G401 (cell line): ENCODE data around the gene ASPSCR1. TPM values are rescaled to one million over a fixed set of nuclear protein-coding genes. Genes with fewer than 3 reads are reported as not detected.
"Not testable (repeated sequence)": the region's sequence is repeated elsewhere in the genome, so short reads cannot be mapped to it uniquely, and the experiment has no call there.

Source experiments
- DNase-seq: peaks from one replicate; pipeline ENCODE4 v3.0.0-alpha.2; 2015; ENCODE audit warnings: low spot score
- in situ Hi-C: cut with HindIII; loops from 2 replicates; pipeline ENCODE4 v1.10.0; 2016; ENCODE audit warnings: low sequenced_read_pairs, mixed read lengths
- total RNA-seq: library from RNA; depleted of rRNA; stranded (reverse); fragments of >200 nt; shearing (Covaris generic); gene quantifications from 2 replicates; pipeline ENCODE4 v1.2.3, GENCODE V29; 2014

The ASPSCR1 gene
- total RNA-seq, 1 experiment from 2014 or later: 42.0 TPM

DNA sequence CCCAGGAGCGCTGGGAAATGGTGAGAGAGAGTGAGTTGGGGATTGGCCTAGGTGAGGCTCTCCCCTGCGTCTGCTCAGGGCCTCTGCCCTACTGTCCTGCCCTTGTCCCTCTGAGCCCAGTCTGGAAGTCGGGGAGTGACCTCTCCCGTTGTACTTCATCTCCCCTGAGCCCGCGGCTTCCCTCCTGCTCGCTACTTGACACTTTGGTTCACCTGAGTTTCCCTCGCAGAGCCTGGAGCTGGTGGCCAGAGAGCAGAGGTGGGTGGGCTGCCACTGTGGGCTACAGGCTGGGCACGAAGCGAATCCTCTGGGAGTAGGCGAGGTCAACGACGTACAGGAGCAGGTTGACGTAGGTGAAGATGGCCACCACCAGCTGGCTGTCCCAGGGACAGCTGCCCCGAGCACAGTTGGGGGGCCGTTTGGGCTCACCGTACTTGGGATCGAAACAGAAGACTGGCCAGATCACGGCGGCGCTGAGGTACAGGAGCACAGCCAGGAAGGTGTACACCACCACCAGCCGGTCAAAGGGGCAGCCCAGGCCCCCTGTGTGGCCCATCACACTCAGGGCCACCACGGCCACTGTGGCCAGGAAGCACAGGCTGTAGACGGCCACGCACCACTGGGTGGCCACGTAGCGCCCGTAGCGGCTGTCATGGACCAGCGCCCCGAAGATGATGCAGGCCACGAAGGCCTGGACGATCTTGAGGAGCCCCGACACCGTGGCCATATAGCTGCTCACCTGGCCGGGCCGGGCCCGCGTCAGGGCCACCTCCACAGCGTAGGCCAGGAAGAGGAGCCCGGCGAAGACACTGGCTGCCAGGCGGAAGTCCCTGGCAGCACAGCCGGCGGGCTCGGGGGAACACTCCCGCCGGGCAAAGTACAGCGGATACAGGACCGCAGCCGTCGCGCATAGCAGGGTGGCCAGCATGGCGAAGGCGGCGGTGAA is 36.6 kb upstream of the ASPSCR1 start:
- in situ Hi-C loops: no loop called here
- DNase-seq: no peak

DNA sequence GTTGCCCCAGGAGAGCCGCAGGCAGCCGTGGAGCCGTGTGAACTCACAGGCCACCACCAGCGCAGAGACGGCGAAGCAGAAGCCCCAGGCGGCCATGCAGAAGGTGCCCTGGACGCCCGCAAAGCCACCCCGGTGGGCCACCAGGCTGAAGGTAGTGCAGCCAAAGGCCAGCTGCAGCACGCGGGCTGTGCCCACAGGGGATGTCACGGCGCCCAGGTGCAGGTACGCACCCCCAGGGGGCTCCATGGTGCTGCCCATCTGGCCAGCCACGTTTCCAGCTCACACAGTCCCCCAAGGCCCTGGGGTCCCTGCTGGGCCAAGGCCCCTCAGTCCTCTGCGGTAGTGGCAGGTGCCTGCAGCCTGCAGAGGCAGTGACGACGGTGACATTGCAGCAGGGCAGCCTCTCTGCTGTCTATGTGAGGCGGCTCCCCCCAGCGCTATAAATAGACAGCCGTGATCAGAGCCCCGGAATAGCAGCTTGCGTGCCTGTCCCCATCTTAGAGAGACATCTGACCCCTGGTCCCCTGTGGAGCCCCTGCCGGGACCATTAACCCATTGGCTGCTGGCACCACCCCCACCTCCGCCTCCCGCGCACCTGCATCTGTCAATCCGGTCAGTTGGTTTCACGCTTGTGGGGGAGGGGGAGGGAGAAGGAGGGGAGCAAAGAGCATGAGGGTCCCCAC is 35.8 kb upstream of the ASPSCR1 start:
- no peak for DNase-seq
- in situ Hi-C loops: no loop called here

DNA sequence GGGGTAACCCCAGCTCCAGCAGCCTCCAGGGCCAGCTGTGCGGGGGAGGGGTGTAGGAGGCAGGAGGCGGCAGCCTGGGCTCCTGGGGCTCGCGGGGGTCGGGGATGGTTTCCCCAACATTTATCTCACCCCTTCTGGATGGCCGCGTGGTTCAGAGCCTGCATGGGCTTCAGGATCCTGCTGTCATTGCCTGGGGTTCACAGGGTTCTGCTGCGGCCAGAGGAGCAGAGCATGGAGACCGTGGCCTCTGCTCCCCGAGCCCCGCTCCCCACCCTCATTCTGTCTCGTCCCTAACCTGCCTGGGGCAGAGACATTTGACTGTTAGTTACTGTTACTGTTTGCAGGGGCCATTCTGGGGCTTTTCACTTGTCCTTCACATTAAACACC is 35.3 kb upstream of the ASPSCR1 start:
- in situ Hi-C loops: no loop called here
- DNase-seq: no peak

DNA sequence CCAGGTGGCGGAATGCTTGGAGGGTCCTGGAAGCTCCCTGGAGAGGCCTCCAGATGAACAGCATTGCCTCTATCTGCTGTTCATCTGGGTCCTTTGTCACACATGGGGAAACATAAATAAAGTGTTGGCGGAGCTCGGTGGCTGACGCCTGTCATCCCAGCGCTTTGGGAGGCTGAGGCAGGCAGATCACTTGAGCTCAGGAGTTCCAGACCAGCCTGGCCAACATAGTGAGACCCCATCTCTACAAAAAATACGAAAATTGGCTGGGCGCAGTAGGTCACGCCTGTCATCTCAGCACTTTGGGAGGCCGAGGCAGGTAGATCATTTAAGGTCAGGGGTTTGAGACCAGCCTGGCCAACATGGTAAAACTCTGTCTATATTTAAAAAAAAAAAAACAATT is 32.6 kb upstream of the ASPSCR1 start:
- DNase-seq: no peak
- in situ Hi-C loops: no loop called here

DNA sequence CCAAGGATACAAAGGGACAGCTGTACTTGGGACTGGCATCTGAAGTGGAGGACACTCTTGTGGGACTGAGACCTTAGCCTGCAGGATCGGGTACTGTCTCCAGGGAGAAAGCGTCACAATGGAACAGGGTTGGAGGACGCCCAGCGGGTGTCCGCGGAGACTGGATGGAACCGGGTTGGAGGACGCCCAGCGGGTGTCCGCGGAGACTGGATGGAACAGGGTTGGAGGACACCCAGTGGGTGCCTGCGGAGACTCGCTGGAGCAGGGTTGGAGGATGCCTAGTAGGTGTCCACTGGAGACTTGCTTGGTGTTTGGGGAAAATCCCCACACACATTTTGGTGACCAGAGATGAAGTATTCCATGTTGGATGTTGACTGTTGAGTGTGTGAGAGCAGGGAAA is 30.2 kb upstream of the ASPSCR1 start, which contains the start of gene MYADML2:
MYADML2 (minus strand) TSS at position 45 of the 400 bp plus-strand sequence. CDS start 5,492 bp downstream, outside the sequence.
- in situ Hi-C loops: no loop called here
- no peak for DNase-seq

DNA sequence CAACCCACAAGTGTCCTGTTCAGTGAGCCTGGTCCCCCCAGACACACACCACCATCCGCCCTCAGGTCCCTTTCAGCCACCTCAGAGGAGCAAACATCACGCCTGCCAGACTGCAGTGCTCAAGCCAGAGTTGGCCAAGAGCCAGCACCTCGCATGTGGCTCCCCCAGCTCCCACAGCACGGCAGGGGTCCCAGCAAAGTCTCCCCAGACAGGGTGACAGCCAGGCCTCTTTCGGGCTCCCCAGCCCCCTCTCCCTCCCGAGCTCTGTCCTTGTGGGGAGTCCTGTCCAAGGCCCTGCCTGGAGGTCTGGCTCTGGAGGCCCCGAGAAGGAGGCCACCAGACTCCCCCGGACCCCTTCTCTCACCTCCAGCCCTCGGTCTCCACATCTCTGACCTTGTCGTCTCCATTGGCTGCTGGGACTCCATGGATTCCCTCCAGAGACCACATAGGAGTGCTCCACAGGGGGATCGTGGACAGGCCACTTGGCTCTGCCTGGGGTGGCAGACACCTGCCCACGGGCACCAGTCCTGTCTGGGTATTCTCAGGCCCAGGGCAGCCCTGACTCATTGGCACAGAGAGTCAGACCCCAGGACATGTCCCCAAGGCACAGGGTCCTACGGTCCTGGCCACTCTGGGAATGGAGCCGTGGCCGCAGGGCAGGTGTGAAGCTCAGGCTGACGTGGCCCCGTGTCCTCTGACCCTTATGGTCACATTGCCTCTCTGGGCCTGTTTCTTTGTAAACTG is 28.6 kb upstream of the ASPSCR1 start:
- no peak for DNase-seq
- in situ Hi-C loops: no loop called here

DNA sequence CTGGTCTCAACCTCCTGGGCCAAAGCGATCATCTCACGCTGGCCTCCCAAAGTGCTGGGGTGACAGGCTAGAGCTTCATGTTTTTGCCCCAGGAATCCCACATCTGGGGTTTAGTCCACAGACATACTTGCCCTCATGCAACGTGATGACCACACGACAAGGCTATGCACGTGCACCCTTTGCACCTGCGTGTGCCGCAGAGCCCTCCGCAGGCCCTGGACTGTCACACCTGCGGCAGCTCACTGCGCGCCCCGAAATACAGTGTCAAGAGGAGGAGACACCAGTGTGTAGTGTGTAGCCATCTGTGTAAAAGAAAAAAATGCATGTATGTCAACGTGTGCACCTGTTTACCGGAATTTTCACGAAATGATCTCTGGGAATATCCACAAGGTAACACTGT is 26.9 kb upstream of the ASPSCR1 start:
- in situ Hi-C loops: no loop called here
- DNase-seq: no peak

DNA sequence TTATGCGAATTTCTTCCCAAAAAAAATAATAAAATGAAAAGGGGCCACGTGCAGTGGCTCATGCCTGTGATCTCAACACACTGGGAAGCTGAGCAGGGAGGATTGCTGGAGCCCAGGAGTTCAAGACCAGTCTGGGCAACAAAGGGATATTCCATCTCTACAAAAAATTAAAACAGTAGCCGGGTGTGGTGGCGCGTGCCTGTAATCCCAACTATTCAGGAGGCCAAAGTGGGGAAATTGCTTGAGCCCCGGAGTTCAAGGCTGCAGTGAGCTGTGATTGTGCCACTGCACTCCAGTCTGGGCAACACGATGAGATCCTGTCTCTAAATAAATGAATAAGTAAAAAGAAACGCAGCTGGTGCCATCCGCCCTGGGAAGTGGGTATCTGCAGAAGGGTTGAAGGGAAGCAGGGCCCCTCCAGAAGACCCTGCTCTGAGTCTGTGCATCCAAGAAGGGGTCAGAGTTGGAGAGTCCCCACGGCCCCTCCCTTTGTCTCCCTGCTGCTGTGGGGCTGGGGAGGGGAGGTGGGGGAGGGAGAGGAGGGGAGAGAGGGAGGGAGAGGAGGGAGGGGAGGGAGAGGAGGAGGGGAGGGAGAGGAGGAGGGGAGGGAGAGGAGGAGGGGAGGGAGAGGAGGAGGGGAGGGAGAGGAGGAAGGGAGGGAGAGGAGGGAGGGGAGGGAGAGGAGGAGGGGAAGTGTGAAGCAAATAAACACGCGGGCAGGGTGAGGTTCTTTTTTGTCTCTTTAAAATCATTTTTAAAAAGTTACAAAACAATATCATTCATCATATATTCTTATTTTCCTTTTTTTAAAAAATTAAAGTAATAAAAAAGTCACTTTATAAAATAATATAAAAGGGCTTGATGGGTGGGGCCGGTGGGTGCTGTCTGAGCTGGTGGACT is 25.4 kb upstream of the ASPSCR1 start:
- DNase-seq: no peak
- in situ Hi-C loops: no loop called here

DNA sequence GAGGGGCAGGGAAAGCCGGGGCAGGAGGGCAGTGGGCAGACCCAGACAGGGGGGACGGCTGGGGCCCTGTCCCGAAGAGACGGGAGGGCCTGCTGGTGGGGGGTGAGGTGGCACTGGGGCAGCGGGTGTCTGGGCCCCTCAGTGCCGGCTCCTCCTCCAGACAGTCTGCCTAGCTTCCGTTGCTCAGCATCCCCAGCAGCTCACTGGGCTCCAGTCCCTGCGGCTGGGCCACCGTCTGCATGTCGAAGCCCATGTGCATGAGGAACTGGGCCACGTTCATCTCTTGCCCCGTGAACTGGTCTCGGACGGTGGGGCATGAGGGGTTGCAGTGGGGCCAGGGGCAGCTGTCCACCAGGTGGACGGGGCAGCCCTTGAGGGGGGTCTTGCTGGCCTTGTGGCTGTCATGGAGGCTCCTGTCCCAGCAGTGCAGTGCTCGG is 24.6 kb upstream of the ASPSCR1 start:
- in situ Hi-C loops: no loop called here
- no peak for DNase-seq

DNA sequence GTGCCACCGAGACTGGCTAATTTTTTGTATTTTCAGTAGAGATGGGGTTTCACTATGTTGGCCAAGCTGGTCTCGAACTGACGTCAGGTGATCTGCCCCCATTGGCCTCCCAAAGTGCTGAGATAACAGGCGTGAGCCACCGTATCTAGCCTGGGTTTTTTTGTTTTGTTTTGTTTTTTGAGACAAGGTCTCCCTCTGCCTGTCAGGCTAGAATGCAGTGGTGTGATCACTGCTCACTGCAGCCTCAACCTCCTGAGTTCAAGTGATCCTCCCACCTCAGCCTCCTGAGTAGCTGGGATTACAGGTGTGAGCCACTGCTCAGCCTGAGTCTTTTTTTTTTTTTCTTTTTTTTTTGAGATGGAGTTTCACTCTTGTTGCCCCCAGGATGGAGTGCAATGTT is 24.0 kb upstream of the ASPSCR1 start:
- DNase-seq: not testable (repeated sequence)

DNA sequence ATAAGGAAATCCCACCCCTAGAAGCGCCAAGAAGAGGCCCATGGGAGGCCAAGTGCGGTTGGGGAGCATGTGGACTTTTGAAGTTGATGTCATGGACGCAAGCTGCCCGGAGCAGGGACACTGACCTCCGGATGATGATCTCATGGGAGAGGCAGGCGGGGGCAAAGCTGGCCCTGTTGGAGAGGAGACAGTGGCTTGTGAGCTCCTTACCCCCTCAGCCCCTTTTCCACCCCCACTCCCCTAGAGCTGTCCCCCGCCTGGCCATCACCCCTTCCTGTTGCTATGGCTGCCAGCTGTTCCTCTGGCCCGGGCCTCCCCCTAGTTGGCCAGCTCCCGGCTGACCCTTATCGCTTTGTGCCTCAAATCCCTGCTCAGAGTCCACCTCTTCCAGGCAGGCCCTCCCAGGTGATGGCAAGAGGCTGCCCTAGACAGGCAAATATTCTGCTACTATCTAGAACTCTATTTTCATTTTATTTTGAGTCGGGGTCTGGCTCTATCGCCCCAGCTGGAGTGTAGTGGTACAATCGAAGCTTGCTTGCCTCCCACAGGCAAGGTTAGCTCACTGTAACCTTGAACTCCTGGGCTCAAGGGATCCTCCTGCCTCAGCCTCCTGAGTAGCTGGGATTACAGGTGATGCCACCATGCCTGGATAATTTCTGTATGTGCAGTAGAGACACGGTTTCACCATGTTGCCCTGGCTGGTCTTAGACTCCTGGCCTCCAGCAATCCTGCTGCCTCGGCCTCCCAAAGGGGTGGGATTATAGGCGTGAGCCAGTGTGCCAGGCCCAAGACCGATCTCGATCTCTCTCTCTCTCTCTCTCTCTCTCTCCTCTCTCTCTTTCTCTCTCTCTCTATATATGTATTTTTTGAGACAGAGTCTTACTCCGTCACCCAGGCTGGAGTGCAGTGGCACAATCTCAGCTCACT is 23.0 kb upstream of the ASPSCR1 start:
- in situ Hi-C loops: no loop called here
- DNase-seq: no peak

More for the DNA sequence above, 24.0 kb upstream of the ASPSCR1 start:
- in situ Hi-C loops: not testable (repeated sequence)

DNA sequence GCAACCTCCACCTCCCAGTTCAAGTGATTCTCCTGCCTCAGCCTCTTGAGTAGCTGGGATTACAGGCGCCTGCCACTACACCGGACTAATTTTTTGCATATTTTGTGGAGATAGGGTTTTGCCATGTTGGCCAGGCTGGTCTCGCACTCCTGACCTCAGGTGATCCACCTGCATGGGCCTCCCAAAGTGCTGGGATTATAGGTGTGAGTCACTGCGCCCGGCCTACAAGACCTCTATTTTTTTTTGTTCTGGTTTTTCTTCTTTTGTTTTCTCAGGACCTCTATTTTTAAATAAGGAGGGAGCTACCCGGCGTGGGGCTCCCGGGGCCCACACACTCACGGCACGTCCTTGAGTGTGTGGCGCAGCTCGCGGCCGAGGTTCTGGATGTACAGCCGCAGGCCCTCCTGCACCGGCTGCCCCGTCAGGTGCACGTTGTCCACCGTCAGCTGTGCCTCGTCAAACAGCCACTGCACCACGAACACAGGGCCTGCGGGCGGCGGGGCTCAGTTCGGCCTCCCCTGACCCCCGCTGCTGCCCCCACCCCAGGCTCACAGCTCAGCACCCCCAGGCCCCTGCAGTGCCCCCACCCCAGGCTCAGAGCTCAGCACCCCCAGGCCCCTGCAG is 22.3 kb upstream of the ASPSCR1 start:
- no peak for DNase-seq
- in situ Hi-C loops: no loop called here

DNA sequence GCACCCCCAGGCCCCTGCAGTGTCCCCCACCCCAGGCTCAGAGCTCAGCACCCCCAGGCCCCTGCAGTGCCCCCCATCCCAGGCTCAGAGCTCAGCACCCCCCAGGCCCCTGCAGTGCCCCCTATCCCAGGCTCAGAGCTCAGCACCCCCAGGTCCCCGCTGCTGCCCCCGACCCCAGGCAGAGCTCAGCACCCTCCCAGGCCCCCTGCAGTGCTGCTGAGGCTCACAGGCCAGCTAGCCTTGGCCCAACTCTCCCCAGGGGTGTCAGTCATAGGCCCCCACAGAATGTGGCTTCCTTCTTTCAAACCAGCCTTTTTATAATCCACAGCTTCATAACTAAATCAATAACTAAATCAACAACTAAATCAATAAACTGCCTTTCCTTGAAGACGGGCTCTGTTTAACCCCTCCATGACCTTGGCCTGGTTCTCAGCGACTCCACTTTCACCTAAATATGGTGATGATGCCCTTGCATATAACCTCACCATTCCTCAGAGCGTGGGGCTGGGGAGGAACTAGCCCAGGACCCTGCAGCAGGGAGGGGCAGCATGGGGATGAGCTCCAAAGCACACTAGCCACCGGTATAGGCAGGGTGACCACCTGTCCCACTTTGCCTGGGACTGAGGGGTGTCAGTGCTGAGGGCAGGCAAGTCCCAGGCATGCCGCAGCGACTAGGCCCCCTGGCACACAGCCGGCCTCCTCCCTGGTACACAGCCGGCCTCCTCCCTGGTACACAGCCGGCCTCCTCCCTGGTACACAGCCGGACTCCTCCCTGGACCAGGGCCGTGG is 21.5 kb upstream of the ASPSCR1 start:
- in situ Hi-C loops: no loop called here
- DNase-seq: no peak

DNA sequence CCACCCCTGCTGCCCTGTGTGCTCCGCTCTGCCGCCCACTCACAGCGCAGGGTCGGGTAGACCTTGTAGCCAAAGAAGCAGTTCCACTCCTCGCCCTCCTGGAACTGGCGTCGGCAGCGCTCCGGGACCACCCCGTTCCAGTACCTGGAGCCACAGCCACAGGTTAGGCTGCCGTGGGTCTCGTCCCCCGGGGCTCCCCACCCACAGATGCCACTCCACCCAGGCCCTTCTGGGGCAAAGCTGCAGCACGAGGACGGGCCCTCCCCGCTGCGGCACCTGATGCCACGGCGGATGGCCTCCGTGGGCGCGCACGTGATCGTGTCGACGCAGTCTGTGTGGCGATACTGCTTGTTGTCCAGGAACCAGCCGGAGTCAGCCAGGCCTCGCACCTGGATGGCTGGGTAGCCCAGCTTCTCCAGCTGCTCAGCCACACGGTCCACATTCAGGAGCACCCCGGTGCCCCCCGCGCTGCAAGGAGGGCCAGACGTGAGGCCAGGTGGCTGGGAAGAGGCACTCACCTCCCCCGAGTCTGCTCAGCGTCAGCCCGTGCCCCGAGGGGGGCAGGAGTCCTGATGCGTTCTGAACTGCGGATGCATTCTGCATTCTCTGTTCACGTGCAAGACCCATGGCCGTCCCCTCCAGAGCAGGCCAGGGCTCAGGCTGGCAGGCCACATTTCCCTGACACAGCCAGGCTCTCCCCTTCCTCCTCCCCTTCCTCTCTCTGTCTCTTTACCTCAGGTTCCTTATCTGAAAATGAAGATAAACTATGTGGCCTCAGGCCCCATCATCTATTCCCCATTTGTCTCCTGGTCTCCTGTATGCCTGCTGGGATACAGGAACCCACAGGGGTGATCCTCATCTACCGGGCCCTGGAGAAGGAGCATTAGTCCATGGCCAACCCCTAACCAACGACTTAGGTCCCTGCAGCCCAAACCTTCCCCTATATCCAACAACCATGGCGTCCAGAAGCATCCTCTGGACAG is 20.5 kb upstream of the ASPSCR1 start:
- no peak for DNase-seq
- in situ Hi-C loops: no loop called here

DNA sequence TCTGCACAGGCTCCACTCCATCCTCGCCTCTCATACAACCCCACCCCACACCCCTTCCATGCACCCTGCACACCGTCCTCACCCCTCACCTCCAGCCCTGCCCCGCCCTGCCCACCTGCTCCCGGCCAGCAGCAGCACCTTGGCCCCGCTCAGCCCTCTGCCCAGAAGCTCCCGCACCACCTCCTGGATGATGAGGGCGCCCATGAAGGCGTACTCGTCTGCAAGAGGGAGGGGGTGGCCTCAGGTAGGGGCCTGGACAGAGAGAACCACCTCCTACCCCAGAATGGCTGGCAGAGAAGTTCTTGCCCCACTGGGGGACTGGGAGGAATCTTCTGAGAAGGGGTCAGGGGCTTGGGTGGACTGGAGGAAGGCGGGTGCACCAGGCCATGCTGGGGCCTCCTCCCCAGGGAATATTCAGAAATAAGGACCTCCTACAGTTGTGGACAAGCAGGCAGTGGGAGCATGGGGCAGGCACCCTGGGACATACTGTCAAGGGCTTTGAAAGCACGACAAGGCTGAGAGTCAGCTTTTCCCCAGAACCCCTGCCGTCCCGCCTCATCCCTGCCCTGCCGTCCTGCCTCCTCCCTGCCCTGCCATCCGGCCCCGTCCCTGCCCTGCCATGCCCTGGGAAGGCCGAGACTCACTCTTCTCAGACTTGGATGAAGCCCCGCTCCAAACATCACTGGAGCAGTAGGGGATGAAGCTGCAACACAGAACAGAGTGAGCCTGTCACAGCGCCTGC is 19.6 kb upstream of the ASPSCR1 start:
- in situ Hi-C loops: no loop called here
- DNase-seq: no peak
